Measurements from ENCODE around the gene BRICD5. TPM values are rescaled to one million over a fixed set of nuclear protein-coding genes. Genes with fewer than 3 reads are reported as not detected.
A peak's percentile ranks its signal among the peaks of the same experiment; 100 is the strongest.

BRICD5 gene
- total and polyA plus RNA-seq, 3 donors from 2014 or later = 25.1 to 66.5 (median 37.8) TPM

DNA sequence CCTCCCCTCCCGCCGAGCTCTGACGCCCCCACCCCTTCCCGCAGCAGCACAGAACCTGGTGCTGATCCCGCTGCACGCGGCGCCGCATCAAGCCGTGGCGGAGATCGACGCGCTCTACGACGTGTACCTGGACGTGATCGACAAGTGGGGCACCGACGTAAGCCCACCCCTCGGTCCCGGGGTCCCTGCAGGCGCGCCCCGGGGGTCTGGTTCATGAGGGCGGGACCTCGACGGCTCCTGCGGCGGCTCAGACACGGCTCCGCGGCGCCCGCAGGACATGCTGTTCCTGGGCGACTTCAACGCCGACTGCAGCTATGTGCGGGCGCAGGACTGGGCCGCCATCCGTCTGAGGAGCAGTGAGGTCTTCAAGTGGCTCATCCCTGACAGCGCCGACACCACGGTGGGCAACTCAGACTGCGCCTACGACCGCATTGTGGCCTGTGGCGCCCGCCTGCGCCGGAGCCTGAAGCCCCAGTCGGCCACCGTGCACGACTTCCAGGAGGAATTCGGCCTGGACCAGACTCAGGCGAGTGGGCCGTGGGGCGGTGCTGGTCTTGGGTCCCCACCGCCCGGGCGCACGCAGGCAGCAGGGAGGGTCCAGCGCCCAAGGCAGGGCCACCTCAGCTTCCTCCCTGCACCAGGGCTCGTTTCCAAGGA, 27.0 kb upstream of the BRICD5 start:
- DNase-seq = no peak
- H3K36me3 ChIP-seq (ENCODE audit: low read depth, missing control alignments) = no peaks in the 10 kb centered on the region
- peak overlapping the region in 1 of 2 donors; percentile 17 for H3K4me3 ChIP-seq
- H3K27ac ChIP-seq = no peak overlapping the region
- peaks cover 9% of the 10 kb centered on the region for H3K4me1 ChIP-seq
- TF ChIP-seq CTCF (IDR thresholded peaks at IDR 0.05) = no peak
- TF ChIP-seq POLR2A (IDR thresholded peaks at IDR 0.05) = no peak
- no peaks in the 10 kb centered on the region for H3K27me3 ChIP-seq
- intact Hi-C loops (cut with DNase I; ENCODE audit: low total_unique reads) = no loop called here
- H3K9me3 ChIP-seq = no peaks in the 10 kb centered on the region
- WGBS, 2 donors = 43% methylated on average over 40 of the region's 65 CpGs; no CpG with 5 or more reads in 1 of the 2 donors

GRCh38 chr16:2237102-2237482, 26.4 kb upstream of the BRICD5 start:
- intact Hi-C loops (cut with DNase I; ENCODE audit: low total_unique reads) = no loop called here
- H3K9me3 ChIP-seq = no peaks in the 10 kb centered on the region
- no peak for DNase-seq
- H3K4me1 ChIP-seq = peaks cover 9% of the 10 kb centered on the region
- no peaks in the 10 kb centered on the region for H3K36me3 ChIP-seq (ENCODE audit: low read depth, missing control alignments)
- H3K4me3 ChIP-seq = peak overlapping the region; percentile 15 to 17
- H3K27ac ChIP-seq = no peak overlapping the region
- no peaks in the 10 kb centered on the region for H3K27me3 ChIP-seq
- WGBS, 2 donors = 31% methylated on average over 20 of the region's 40 CpGs; no CpG with 5 or more reads in 1 of the 2 donors
- TF ChIP-seq CTCF (IDR thresholded peaks at IDR 0.05) = no peak
- no peak for TF ChIP-seq POLR2A (IDR thresholded peaks at IDR 0.05)

- TF ChIP-seq CTCF (IDR thresholded peaks at IDR 0.05) = no peak
- TF ChIP-seq POLR2A (IDR thresholded peaks at IDR 0.05) = no peak
These were observed 25.9 kb upstream of the BRICD5 start, which contains the start of gene DNASE1L2 for GRCh38 chr16:2236337-2237101. TSS of gene DNASE1L2 (plus strand) at chr16:2236444. CDS start at chr16:2236817, 373 bp downstream.

GRCh38 chr16:2235695-2236336, 25.2 kb upstream of the BRICD5 start:
- intact Hi-C loops (cut with DNase I; ENCODE audit: low total_unique reads) = no loop called here
- peaks cover 9% of the 10 kb centered on the region for H3K4me1 ChIP-seq
- H3K27me3 ChIP-seq = no peaks in the 10 kb centered on the region
- no peak for DNase-seq
- no peak for TF ChIP-seq POLR2A (IDR thresholded peaks at IDR 0.05)
- TF ChIP-seq CTCF (IDR thresholded peaks at IDR 0.05) = no peak
- no peaks in the 10 kb centered on the region for H3K9me3 ChIP-seq
- WGBS, 2 donors = 70 to 77% methylated on average over 13 to 19 of the region's 19 CpGs
- no peak overlapping the region for H3K4me3 ChIP-seq
- H3K36me3 ChIP-seq (ENCODE audit: low read depth, missing control alignments) = no peaks in the 10 kb centered on the region
- no peak overlapping the region for H3K27ac ChIP-seq

More at GRCh38 chr16:2236337-2237101, 25.9 kb upstream of the BRICD5 start, which contains the start of gene DNASE1L2:
- Histone ChIP-seq H3K9me3 (no peaks in the 10 kb centered on the region), H3K27ac (no peak within 1 kb of the TSS), H3K4me1 (peaks cover 9% of the 10 kb centered on the region), H3K4me3 (peak within 1 kb of the TSS; percentile 15 to 17), H3K27me3 (no peaks in the 10 kb centered on the region), H3K36me3 (ENCODE audit: low read depth, missing control alignments) (no peaks in the 10 kb centered on the region)
- intact Hi-C loops (cut with DNase I; ENCODE audit: low total_unique reads) = no loop called here
- WGBS, 2 donors = 0 to 31% methylated on average over 8 to 27 of the region's 64 CpGs
- DNase-seq = no peak

Measured in testis (tissue), 3 donors.